Stomach (tissue), 4 donors: Measurements from ENCODE around the gene ABCC1.

ENCODE experiments used
- CTCF ChIP-seq, 7 experiments: fragments of 450-650 bp in 4 of 7; fragments of 200-600 bp in 3 of 7; sonication (generic) in 3 of 7; IDR thresholded peaks; one replicate each; pipeline ENCODE4 v1.5.1; 2016 to 2019; ENCODE audit warnings: antibody characterized with exemption in 7 of 7, control low read depth in 2 of 7, mild to moderate bottlenecking in 1 of 7
- EP300 ChIP-seq: sonication (generic); formaldehyde crosslinking; IDR thresholded peaks from one replicate; pipeline ENCODE4 v1.6.1; 2017; ENCODE audit warnings: antibody characterized with exemption
- POLR2AphosphoS5 ChIP-seq, 3 donors: sonication (generic); formaldehyde crosslinking; IDR thresholded peaks; one replicate each; pipeline ENCODE4 v1.6.1; 2016; ENCODE audit warnings: antibody characterized with exemption in 3 of 3

- TF ChIP-seq CTCF (IDR thresholded peaks at IDR 0.05) (no peak), EP300 (no peak), POLR2AphosphoS5 (IDR thresholded peaks at IDR 0.05) (peak in 1 of 3 donors; percentile 34)
Observed at GRCh38 chr16:15973421-15973820, 24.0 kb downstream of the ABCC1 start.
